Fibroblast of pulmonary artery (primary cell): ENCODE data around the gene FBXL13.

Source experiments
- DNase-seq: peaks from one replicate; pipeline ENCODE4 v3.0.0-alpha.2; 2010; ENCODE audit warnings: low read depth
- H3K4me3 ChIP-seq: replicated peaks from 2 replicates; pipeline ENCODE4 v1.5.1; 2011; ENCODE audit warnings: low read depth, mild to moderate bottlenecking, control low read depth, low read length, moderate library complexity
- CTCF ChIP-seq: IDR thresholded peaks from 2 replicates; pipeline ENCODE4 v1.5.1; 2011; ENCODE audit warnings: mild to moderate bottlenecking, control low read depth, low read length, inconsistent platforms; ENCODE audit errors: missing control alignments

Gene FBXL13

GRCh38 chr7:102896585-102896984 is 178.0 kb downstream of the FBXL13 start:
- no peak overlapping the region for H3K4me3 ChIP-seq
- TF ChIP-seq CTCF: no peak
- no peak for DNase-seq

GRCh38 chr7:102895602-102896001 is 179.0 kb downstream of the FBXL13 start:
- no peak for TF ChIP-seq CTCF
- DNase-seq: no peak
- H3K4me3 ChIP-seq: no peak overlapping the region

GRCh38 chr7:102892631-102893278 is 181.8 kb downstream of the FBXL13 start:
- DNase-seq: peak; percentile 79
- TF ChIP-seq CTCF: no peak
- no peak overlapping the region for H3K4me3 ChIP-seq

- no peak overlapping the region for H3K4me3 ChIP-seq
- no peak for TF ChIP-seq CTCF
- DNase-seq: peak; percentile 85
Observed at GRCh38 chr7:102891693-102892261, 182.8 kb downstream of the FBXL13 start.

- H3K4me3 ChIP-seq: no peak overlapping the region
- no peak for TF ChIP-seq CTCF
- no peak for DNase-seq
Observed at GRCh38 chr7:102890971-102891692, 183.5 kb downstream of the FBXL13 start.

- TF ChIP-seq CTCF: no peak
- DNase-seq: peak; percentile 66
- H3K4me3 ChIP-seq: no peak overlapping the region
Observed at GRCh38 chr7:102890292-102890970, 184.2 kb downstream of the FBXL13 start.
